Activated naive CD4-positive, alpha-beta T cell treated with anti-CD3 and anti-CD28 coated beads, Interleukin-2, amount 50 U/mL, for 24 hours (primary cell): ENCODE measurements around the gene ARF6.
"Not testable (repeated sequence)": the region's sequence is repeated elsewhere in the genome, so short reads cannot be mapped to it uniquely, and the experiment has no call there.

Source experiments
- H3K27ac Mint-ChIP-seq: one replicate; pipeline ENCODE4 v1.8.0; 2021; ENCODE audit warnings: mild to moderate bottlenecking, mixed read lengths
- H3K27me3 Mint-ChIP-seq: one replicate; pipeline ENCODE4 v1.8.0; 2021; ENCODE audit warnings: mixed read lengths
- H3K36me3 Mint-ChIP-seq: one replicate; pipeline ENCODE4 v1.8.0; 2021; ENCODE audit warnings: mixed read lengths
- H3K4me1 Mint-ChIP-seq: one replicate; pipeline ENCODE4 v1.8.0; 2021; ENCODE audit warnings: mixed read lengths
- H3K4me3 Mint-ChIP-seq: one replicate; pipeline ENCODE4 v1.8.0; 2021; ENCODE audit warnings: mild to moderate bottlenecking, mixed read lengths
- H3K9me3 Mint-ChIP-seq: one replicate; pipeline ENCODE4 v1.8.0; 2021; ENCODE audit warnings: mixed read lengths

Gene ARF6

GRCh38 chr14:49867831-49868719, 24.8 kb upstream of the ARF6 start:
- peaks cover 23% of the 10 kb centered on the region for H3K4me1 Mint-ChIP-seq
- no peaks in the 10 kb centered on the region for H3K27me3 Mint-ChIP-seq
- no peaks in the 10 kb centered on the region for H3K36me3 Mint-ChIP-seq
- peak overlapping the region; percentile 97 for H3K27ac Mint-ChIP-seq
- H3K4me3 Mint-ChIP-seq, result peak overlapping the region; percentile 93
- H3K9me3 Mint-ChIP-seq, result no peaks in the 10 kb centered on the region

GRCh38 chr14:49868720-49869114, 24.2 kb upstream of the ARF6 start:
- H3K4me3 Mint-ChIP-seq, result peak overlapping the region; percentile 93
- H3K9me3 Mint-ChIP-seq, result no peaks in the 10 kb centered on the region
- H3K27ac Mint-ChIP-seq, result peak overlapping the region; percentile 97
- H3K27me3 Mint-ChIP-seq, result no peaks in the 10 kb centered on the region
- H3K36me3 Mint-ChIP-seq, result no peaks in the 10 kb centered on the region
- peaks cover 23% of the 10 kb centered on the region for H3K4me1 Mint-ChIP-seq

- Mint-ChIP-seq H3K4me3 (no peak overlapping the region), H3K36me3 (no peaks in the 10 kb centered on the region), H3K27ac (peak overlapping the region; percentile 46), H3K9me3 (no peaks in the 10 kb centered on the region), H3K4me1 (peaks cover 23% of the 10 kb centered on the region), H3K27me3 (no peaks in the 10 kb centered on the region)
Measured at GRCh38 chr14:49870908-49871307, 22.0 kb upstream of the ARF6 start.

DNA sequence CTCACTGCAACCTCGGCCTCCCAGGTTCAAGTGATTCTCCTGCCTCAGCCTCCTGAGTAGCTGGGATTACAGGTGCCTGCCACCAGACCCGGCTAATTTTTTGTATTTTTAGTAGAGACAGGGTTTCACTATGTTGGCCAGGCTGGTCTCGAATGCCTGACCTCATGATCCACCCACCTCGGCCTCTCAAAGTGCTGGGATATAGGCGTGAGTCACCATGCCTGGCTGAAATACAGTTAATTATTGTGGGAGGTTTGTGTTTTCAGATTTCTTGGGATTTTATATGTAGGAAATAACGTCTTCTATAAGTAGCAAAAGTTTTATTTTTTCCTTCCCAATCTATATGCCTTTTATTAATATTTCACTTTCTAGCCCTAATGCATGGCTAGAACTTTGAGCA, 19.3 kb upstream of the ARF6 start:
- not testable (repeated sequence) for H3K9me3 Mint-ChIP-seq, H3K4me3 Mint-ChIP-seq, H3K27me3 Mint-ChIP-seq, H3K36me3 Mint-ChIP-seq
- Mint-ChIP-seq H3K27ac (peak overlapping the region; percentile 51), H3K4me1 (peaks cover 16% of the 10 kb centered on the region)

GRCh38 chr14:49875640-49876198, 17.2 kb upstream of the ARF6 start:
- Mint-ChIP-seq H3K27me3 (no peaks in the 10 kb centered on the region), H3K9me3 (no peaks in the 10 kb centered on the region), H3K27ac (no peak overlapping the region), H3K36me3 (no peaks in the 10 kb centered on the region), H3K4me3 (no peak overlapping the region), H3K4me1 (peaks cover 13% of the 10 kb centered on the region)

DNA sequence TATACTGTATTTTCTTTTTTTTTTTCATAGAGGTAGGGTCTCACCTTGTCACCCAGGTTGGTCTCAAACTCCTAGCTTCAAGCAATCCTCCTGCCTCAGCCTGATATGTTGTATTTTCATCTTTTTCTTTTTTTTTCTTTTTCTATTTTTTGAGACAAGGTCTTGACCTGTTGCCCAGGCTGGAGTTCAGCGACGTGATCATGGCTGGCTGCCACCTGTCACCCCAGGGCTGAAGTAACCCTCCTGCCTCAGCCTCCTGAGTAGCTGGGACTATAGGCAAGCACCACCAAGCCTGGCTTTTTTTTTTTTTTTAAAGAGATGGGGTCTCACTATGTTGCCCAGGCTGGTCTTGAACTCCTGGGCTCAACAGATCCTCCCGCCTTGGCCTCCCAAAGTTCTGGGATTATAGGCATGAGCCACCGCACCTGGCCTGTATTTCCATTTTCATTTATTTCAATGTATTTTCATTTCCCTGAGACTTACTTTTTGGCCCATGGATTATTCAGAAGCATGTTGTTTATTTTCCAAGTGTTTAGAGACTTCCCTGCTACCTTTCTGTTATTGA, 16.2 kb upstream of the ARF6 start:
- Mint-ChIP-seq H3K27ac (no peak overlapping the region), H3K36me3 (no peaks in the 10 kb centered on the region)

DNA sequence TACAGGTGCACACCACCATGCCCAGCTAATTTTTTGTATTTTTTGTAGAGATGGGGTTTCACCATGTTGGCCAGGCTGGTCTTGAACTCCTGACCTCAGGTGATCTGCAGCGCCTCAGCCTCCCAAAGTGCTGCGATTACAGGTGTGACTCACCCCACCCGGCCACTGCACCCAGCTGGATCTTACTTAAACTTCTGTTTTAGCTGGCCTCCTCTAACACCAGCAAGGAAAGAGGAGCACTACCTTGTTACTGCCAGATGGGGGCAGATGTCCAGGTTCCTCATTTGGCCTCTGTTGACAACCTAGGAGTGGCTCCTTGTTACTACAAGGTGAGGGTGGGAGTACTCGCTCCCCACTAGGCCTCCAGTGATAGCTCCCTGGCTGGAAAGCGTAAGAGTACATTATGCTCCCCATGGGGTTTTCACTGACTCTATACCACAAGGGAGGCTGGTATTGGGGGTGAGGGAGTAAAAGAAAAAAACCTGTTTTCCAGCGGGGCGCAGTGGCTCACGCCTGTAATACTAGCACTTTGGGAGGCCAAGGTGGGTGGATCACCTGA, 13.2 kb upstream of the ARF6 start:
- H3K27me3 Mint-ChIP-seq, result no peaks in the 10 kb centered on the region
- no peaks in the 10 kb centered on the region for H3K36me3 Mint-ChIP-seq
- no peak overlapping the region for H3K4me3 Mint-ChIP-seq
- H3K27ac Mint-ChIP-seq, result peak overlapping the region; percentile 23
- H3K9me3 Mint-ChIP-seq, result no peaks in the 10 kb centered on the region
- peaks cover 19% of the 10 kb centered on the region for H3K4me1 Mint-ChIP-seq

More for the DNA sequence above, 16.2 kb upstream of the ARF6 start:
- H3K27me3 Mint-ChIP-seq, result no peaks in the 10 kb centered on the region
- no peaks in the 10 kb centered on the region for H3K9me3 Mint-ChIP-seq
- H3K4me1 Mint-ChIP-seq, result peaks cover 13% of the 10 kb centered on the region
- H3K4me3 Mint-ChIP-seq, result no peak overlapping the region

DNA sequence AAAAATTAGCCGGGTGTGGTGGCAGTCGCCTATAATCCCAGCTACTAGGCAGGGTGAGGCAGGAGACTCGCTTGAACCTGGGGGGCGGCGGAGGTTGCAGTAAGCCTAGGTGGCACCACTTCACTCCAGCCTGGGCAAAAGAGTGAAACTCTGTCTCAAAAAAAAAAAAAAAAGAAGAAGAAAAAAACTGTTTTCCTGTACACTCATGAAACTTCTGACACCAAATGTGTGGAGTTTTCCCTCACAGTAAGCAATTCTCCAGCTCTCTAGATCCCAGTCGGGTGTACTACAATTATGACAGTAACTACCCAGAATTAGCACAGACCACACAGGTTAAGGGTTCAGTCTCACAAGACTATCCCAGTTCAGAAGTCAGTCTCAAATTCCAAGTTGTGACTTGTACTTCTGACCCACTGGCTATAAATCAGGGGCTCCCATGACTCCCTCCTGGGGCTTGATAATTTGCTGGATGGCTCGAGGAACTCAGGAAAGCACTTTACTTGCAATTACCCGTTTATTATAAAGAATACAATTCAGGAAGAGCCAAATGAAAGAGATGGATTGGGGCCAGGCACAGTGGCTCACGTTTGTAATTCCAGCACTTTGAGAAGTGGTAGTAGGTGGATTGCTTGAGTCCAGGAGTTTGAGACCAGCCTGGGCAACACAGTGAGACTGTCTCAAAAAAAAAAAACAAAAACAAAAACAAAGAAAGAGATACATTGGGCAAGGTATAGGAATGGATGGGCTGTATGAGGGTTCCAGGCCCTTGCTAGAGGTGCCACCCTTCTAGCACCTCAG, 12.4 kb upstream of the ARF6 start:
- Mint-ChIP-seq H3K27ac (no peak overlapping the region), H3K9me3 (no peaks in the 10 kb centered on the region), H3K4me1 (peaks cover 19% of the 10 kb centered on the region), H3K27me3 (no peaks in the 10 kb centered on the region), H3K4me3 (no peak overlapping the region), H3K36me3 (no peaks in the 10 kb centered on the region)

DNA sequence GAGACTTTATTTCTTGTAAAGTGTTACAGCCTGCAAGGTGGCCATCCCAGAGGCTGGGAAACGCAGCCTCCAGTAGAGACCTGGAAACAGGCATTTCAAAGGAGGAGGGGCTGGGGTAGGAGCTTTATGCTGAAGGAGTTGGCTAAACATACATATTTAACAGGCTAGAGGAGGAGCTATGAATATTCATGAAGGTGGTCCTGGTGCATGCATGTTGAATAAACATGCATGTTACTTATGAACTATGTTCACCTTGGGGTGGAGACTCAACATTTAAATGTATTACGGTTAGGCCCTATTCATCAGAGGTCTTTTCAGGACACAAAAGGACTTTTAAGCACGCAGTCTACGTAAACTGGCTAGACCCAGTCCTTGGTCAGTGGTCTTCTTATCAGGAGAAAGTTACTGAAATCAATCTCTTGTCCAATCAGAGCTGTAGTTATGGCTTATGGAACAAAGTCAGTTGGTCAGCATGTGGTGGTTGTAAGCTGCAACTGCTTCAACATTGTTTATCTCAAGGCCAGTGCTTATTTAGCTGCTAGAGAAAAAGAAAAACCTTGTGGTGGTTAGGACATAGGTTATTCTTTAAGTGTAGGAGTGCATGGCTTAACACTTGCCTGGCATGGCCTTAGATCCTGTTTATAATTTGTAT, 11.4 kb upstream of the ARF6 start:
- Mint-ChIP-seq H3K27me3 (no peaks in the 10 kb centered on the region), H3K4me1 (peaks cover 21% of the 10 kb centered on the region), H3K36me3 (no peaks in the 10 kb centered on the region), H3K4me3 (no peak overlapping the region), H3K9me3 (no peaks in the 10 kb centered on the region), H3K27ac (no peak overlapping the region)

DNA sequence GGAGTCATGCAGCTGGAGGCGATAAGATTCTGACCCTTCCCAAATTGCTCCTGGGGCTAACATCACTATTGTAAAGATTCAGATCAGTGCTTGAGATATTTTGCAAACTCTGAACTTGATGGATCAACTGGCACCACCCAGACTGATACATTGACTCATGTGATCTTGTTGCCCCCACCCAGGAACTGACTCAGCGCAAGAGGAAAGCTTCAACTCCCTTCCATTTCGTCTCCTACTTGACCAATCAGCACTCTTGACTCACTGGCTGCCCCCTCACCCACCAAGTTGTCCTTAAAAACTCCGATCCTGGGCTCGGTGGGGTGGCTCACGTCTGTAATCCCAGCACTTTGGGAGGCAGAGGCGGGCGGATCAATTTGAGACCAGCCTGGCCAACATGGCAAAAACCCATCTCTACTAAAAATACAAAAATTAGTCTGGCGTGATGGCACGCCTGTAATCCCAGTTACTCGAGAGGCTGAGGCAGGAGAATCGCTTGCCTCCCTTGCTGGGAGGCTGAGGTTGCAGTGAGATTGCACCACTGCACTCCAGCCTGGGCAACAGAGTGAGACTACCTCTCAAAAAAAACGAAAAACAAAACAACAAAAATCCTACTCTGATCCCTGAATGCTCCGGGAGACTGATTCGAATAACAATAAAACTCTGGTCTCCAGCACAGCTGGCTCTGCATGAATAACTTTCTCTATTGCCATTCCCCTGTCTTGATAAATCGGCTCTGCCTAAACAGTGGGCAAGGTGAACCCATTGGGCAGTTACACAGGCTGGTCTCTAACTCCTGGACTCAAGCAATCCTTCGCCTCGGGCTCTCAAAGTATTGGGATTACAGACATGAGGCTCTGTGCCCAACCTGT, 9.8 kb upstream of the ARF6 start:
- no peaks in the 10 kb centered on the region for H3K36me3 Mint-ChIP-seq
- H3K27ac Mint-ChIP-seq, result no peak overlapping the region
- no peaks in the 10 kb centered on the region for H3K9me3 Mint-ChIP-seq
- no peak overlapping the region for H3K4me3 Mint-ChIP-seq
- H3K27me3 Mint-ChIP-seq, result no peaks in the 10 kb centered on the region
- peaks cover 23% of the 10 kb centered on the region for H3K4me1 Mint-ChIP-seq

GRCh38 chr14:49886523-49886922, 6.4 kb upstream of the ARF6 start:
- no peak overlapping the region for H3K4me3 Mint-ChIP-seq
- no peaks in the 10 kb centered on the region for H3K9me3 Mint-ChIP-seq
- H3K4me1 Mint-ChIP-seq, result peaks cover 10% of the 10 kb centered on the region
- H3K36me3 Mint-ChIP-seq, result no peaks in the 10 kb centered on the region
- H3K27ac Mint-ChIP-seq, result no peak overlapping the region
- H3K27me3 Mint-ChIP-seq, result no peaks in the 10 kb centered on the region

DNA sequence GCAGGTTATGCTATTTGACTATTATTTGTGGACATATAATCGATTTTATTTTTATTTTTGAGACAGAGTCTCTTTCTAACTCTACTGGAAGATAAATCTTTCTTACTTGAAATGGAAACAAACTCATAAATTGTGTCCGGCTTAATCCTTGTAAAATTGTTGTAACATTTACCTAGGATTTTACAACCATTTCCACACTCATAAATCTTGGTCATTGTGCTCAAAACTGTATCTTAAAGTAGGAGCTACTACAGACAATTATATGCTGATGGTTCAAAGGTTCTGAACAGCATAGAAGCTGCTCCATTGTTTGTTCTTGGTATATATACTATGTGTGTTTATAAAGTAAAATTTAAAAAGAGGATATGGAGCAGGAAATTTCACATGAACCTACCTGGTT, 4.6 kb upstream of the ARF6 start:
- Mint-ChIP-seq H3K4me1 (peaks cover 12% of the 10 kb centered on the region), H3K4me3 (no peak overlapping the region), H3K9me3 (no peaks in the 10 kb centered on the region), H3K27ac (no peak overlapping the region), H3K27me3 (no peaks in the 10 kb centered on the region), H3K36me3 (peaks cover 1% of the 10 kb centered on the region)

DNA sequence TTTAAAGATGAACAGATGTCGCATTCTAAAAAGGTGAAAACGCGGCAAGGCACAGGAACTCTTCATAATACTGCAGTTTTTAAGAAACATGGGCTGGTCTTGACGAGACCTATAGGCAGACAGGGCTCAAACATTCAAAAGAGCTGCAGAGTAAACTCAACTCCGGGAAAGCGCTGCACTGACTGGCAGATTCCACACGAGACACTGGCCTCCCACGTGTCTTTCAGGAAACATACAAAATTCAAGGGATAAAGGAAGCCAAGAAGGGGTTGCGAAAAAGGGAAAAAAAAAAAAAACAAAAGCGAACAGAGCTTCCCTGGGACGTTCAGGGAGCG, 614 bp upstream of the ARF6 start:
- peak overlapping the region; percentile 96 for H3K4me3 Mint-ChIP-seq
- H3K27ac Mint-ChIP-seq, result peak overlapping the region; percentile 100
- H3K4me1 Mint-ChIP-seq, result peaks cover 25% of the 10 kb centered on the region
- no peaks in the 10 kb centered on the region for H3K27me3 Mint-ChIP-seq
- H3K9me3 Mint-ChIP-seq, result no peaks in the 10 kb centered on the region
- H3K36me3 Mint-ChIP-seq, result peaks cover 35% of the 10 kb centered on the region
